Measurements from ENCODE around the gene POR. TPM values are rescaled to one million over a fixed set of nuclear protein-coding genes. Genes with fewer than 3 reads are reported as not detected.
A peak's percentile ranks its signal among the peaks of the same experiment; 100 is the strongest.

POR gene
- total RNA-seq, 1 donor from 2014 or later = 244 TPM

GRCh38 chr7:75938921-75939320 is 24.0 kb downstream of the POR start:
- intact Hi-C loops (cut with DNase I) = no loop called here
- ATAC-seq = no peak

GRCh38 chr7:75943864-75944263 is 28.9 kb downstream of the POR start:
- no peak for DNase-seq
- no peak for ATAC-seq

More at GRCh38 chr7:75938921-75939320, 24.0 kb downstream of the POR start:
- TF ChIP-seq CTCF (IDR thresholded peaks at IDR 0.05) = no peak
- DNase-seq = no peak
- H3K9me3 ChIP-seq = no peaks in the 10 kb centered on the region
- H3K27ac ChIP-seq = no peak overlapping the region
- no peaks in the 10 kb centered on the region for H3K27me3 ChIP-seq (ENCODE audit: low read depth)
- H3K4me1 ChIP-seq = peaks cover 30% of the 10 kb centered on the region
- no peak overlapping the region for H3K4me3 ChIP-seq
- peaks cover 5% of the 10 kb centered on the region for H3K36me3 ChIP-seq

DNA sequence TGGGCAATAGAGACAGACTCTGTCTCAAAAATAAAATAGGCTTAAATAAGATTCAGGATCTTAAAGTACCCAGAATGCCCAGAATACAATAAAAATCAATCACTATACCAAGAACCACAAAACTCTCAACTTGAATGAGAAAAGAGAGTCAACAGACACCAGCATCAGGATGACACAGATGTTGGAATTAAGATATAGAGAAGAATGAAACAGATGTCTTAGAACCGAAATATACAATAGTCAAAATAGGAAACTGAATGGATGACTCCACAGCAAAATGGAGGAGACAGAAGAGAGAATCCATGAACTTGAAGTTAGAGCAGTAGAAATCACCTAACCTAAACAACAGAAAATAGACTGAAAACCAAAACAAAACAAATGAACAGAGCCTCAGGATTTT is 29.6 kb downstream of the POR start:
- peak overlapping the region; percentile 77 for H3K27ac ChIP-seq
- peaks cover 8% of the 10 kb centered on the region for H3K36me3 ChIP-seq
- no peak for TF ChIP-seq CTCF (IDR thresholded peaks at IDR 0.05)
- ATAC-seq (no peak), DNase-seq (no peak)
- peaks cover 53% of the 10 kb centered on the region for H3K4me1 ChIP-seq
- H3K4me3 ChIP-seq = no peak overlapping the region
- intact Hi-C loops (cut with DNase I) = no loop called here
- H3K9me3 ChIP-seq = no peaks in the 10 kb centered on the region
- no peaks in the 10 kb centered on the region for H3K27me3 ChIP-seq (ENCODE audit: low read depth)

More at GRCh38 chr7:75943864-75944263, 28.9 kb downstream of the POR start:
- no peak for TF ChIP-seq CTCF (IDR thresholded peaks at IDR 0.05)
- no peak overlapping the region for H3K27ac ChIP-seq
- H3K9me3 ChIP-seq = no peaks in the 10 kb centered on the region
- intact Hi-C loops (cut with DNase I) = no loop called here
- H3K4me1 ChIP-seq = peaks cover 52% of the 10 kb centered on the region
- H3K36me3 ChIP-seq = peaks cover 8% of the 10 kb centered on the region
- no peak overlapping the region for H3K4me3 ChIP-seq
- no peaks in the 10 kb centered on the region for H3K27me3 ChIP-seq (ENCODE audit: low read depth)

DNA sequence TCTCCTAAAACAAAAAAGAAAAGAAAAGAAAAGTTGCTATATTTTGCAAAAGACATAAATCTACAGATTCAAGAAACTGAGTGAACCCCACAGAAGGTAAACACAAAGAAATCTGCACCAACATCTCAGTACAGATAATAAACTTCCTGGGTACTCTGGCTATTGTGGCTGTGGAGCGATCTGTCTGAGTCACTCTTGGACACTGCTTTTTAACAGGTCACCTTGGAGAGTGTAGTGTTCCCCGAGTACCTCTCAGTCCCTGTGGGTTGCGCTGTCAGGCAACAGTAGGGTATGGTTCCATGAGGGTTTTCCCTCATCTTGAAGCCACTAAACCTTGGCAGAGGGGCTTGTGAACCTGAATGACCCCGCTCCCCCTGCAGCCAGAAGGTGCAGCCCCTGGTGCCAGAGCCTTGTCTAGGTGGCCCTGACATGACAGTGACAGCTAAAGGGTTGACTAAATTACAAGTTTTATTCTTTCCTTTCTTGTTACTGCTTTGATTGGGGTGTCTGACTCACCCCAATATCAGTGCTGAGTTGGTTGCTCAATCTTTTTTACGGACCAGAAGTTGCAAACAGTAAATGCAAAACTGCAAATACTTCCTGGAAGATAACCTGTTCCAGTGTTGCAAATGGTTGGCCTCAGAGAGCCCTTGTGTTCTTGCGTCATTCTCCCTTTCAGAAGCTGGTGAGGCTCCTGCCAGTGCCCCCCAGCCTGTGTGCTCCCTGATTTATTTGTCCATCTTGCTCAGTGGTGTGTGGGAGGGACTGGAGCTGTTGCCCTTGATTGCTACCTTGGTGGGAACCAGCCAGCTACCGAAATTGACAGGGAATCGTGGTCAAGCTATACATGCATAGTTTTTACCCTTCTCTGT is 30.6 kb downstream of the POR start:
- intact Hi-C loops (cut with DNase I) = no loop called here
- no peaks in the 10 kb centered on the region for H3K9me3 ChIP-seq
- peaks cover 8% of the 10 kb centered on the region for H3K36me3 ChIP-seq
- peaks cover 59% of the 10 kb centered on the region for H3K4me1 ChIP-seq
- H3K4me3 ChIP-seq = no peak overlapping the region
- DNase-seq (peak; percentile 68), ATAC-seq (peak; percentile 84 to 89)
- H3K27me3 ChIP-seq (ENCODE audit: low read depth) = no peaks in the 10 kb centered on the region
- TF ChIP-seq CTCF (IDR thresholded peaks at IDR 0.05) = no peak
- peak overlapping the region; percentile 77 for H3K27ac ChIP-seq

DNA sequence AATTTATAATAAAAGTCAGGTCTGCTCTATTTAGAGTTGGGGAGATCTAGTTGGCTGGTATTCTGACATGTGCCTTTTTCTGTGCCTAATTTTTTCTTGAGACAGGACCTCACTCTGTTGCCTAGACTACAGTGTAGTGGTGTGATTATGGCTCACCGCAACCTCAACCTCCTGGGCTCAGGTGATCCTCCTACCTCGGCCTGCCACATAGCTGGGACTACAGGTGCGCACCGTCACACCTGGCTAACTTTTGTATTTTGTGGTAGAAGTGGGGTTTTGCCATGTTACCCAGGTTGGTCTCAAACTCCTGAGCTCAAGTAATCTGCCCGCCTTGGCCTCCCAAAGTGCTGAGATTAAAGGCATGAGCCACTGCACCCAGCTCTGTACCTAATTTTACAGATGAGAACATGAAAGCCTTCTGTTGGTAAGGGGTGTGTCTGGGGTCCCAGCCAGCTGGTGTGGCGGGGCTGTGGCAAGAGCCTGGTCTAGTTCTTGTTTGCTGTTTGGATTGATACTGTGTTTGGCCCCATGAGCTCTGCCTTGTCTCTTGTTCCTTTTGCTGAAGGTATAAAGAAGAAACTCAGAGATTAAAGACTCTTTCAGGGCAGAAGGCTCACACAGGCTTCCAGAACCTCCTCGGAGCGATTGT is 31.4 kb downstream of the POR start:
- ATAC-seq (peak; percentile 53 to 71), DNase-seq (no peak)
- H3K4me3 ChIP-seq = no peak overlapping the region
- no peaks in the 10 kb centered on the region for H3K27me3 ChIP-seq (ENCODE audit: low read depth)
- H3K4me1 ChIP-seq = peaks cover 67% of the 10 kb centered on the region
- intact Hi-C loops (cut with DNase I) = no loop called here
- H3K27ac ChIP-seq = peak overlapping the region; percentile 77
- H3K9me3 ChIP-seq = no peaks in the 10 kb centered on the region
- H3K36me3 ChIP-seq = peaks cover 8% of the 10 kb centered on the region
- TF ChIP-seq CTCF (IDR thresholded peaks at IDR 0.05) = no peak

Measured in lower lobe of right lung (tissue), 2 donors.